ENCODE measurements around the gene PLGRKT.
"Not testable (repeated sequence)": the region's sequence is repeated elsewhere in the genome, so short reads cannot be mapped to it uniquely, and the experiment has no call there.

Gene PLGRKT

GRCh38 chr9:5432890-5433289 lies 4.8 kb downstream of the PLGRKT start:
- not testable (repeated sequence) for DNase-seq (ENCODE audit: low read depth in 2 of 2, low spot score in 1 of 2)

GRCh38 chr9:5430912-5431311 lies 6.8 kb downstream of the PLGRKT start:
- no peak for DNase-seq (ENCODE audit: low read depth in 2 of 2, low spot score in 1 of 2)

GRCh38 chr9:5429873-5430564 lies 7.7 kb downstream of the PLGRKT start:
- DNase-seq (ENCODE audit: low read depth in 2 of 2, low spot score in 1 of 2): no peak

GRCh38 chr9:5428794-5429528 lies 8.8 kb downstream of the PLGRKT start:
- DNase-seq (ENCODE audit: low read depth in 2 of 2, low spot score in 1 of 2): no peak

- no peak for DNase-seq (ENCODE audit: low read depth in 2 of 2, low spot score in 1 of 2)
Observed at GRCh38 chr9:5428172-5428571, 9.6 kb downstream of the PLGRKT start.

GRCh38 chr9:5427005-5427404 lies 10.7 kb downstream of the PLGRKT start:
- DNase-seq (ENCODE audit: low read depth in 2 of 2, low spot score in 1 of 2): no peak

GRCh38 chr9:5425006-5425628 lies 12.6 kb downstream of the PLGRKT start:
- no peak for DNase-seq (ENCODE audit: low read depth in 2 of 2, low spot score in 1 of 2)

GRCh38 chr9:5422276-5422675 lies 15.4 kb downstream of the PLGRKT start:
- no peak for DNase-seq (ENCODE audit: low read depth in 2 of 2, low spot score in 1 of 2)

GRCh38 chr9:5421163-5421562 lies 16.6 kb downstream of the PLGRKT start:
- no peak for DNase-seq (ENCODE audit: low read depth in 2 of 2, low spot score in 1 of 2)

GRCh38 chr9:5419987-5420386 lies 17.7 kb downstream of the PLGRKT start:
- no peak for DNase-seq (ENCODE audit: low read depth in 2 of 2, low spot score in 1 of 2)

- no peak for DNase-seq (ENCODE audit: low read depth in 2 of 2, low spot score in 1 of 2)
Observed at GRCh38 chr9:5418481-5418880, 19.2 kb downstream of the PLGRKT start.

- no peak for DNase-seq (ENCODE audit: low read depth in 2 of 2, low spot score in 1 of 2)
Observed at GRCh38 chr9:5416953-5417352, 20.8 kb downstream of the PLGRKT start.

- no peak for DNase-seq (ENCODE audit: low read depth in 2 of 2, low spot score in 1 of 2)
Observed at GRCh38 chr9:5408596-5408995, 29.1 kb downstream of the PLGRKT start.

GRCh38 chr9:5402217-5402616 lies 35.5 kb downstream of the PLGRKT start:
- no peak for DNase-seq (ENCODE audit: low read depth in 2 of 2, low spot score in 1 of 2)

GRCh38 chr9:5397547-5397946 lies 40.2 kb downstream of the PLGRKT start:
- DNase-seq (ENCODE audit: low read depth in 2 of 2, low spot score in 1 of 2): not testable (repeated sequence)

- no peak for DNase-seq (ENCODE audit: low read depth in 2 of 2, low spot score in 1 of 2)
Observed at GRCh38 chr9:5395428-5395827, 42.3 kb downstream of the PLGRKT start.

- not testable (repeated sequence) for DNase-seq (ENCODE audit: low read depth in 2 of 2, low spot score in 1 of 2)
Observed at GRCh38 chr9:5393976-5394375, 43.7 kb downstream of the PLGRKT start.

GRCh38 chr9:5393497-5393896 lies 44.2 kb downstream of the PLGRKT start:
- DNase-seq (ENCODE audit: low read depth in 2 of 2, low spot score in 1 of 2): no peak

GRCh38 chr9:5392285-5392684 lies 45.4 kb downstream of the PLGRKT start:
- DNase-seq (ENCODE audit: low read depth in 2 of 2, low spot score in 1 of 2): no peak

GRCh38 chr9:5389109-5389732 lies 48.5 kb downstream of the PLGRKT start:
- DNase-seq (ENCODE audit: low read depth in 2 of 2, low spot score in 1 of 2): no peak

- DNase-seq (ENCODE audit: low read depth in 2 of 2, low spot score in 1 of 2): no peak
Observed at GRCh38 chr9:5388026-5388819, 49.5 kb downstream of the PLGRKT start.

All from stimulated activated CD8-positive, alpha-beta memory T cell treated with anti-CD3 and anti-CD28 coated beads, Interleukin-4, amount 100 ng/mL, for 1 hour (primary cell).